Activated CD8-positive, alpha-beta T cell treated with anti-CD3 and anti-CD28 coated beads for 36 hours (primary cell): ENCODE results near the gene EVC2. TPM values are rescaled to one million over a fixed set of nuclear protein-coding genes. Genes with fewer than 3 reads are reported as not detected.

Experiments
- ATAC-seq: fragments of 200-7000 bp; cut with Tn5 transposase; one replicate; pipeline ENCODE4 v1.10.0; 2021; ENCODE audit warnings: mild to moderate bottlenecking, moderate library complexity
- CTCF ChIA-PET: fragments of 350-600 bp; sonication (Branson Sonifier 250); formaldehyde crosslinking; loops from one replicate; lab custom pipeline; 2021; ENCODE audit warnings: antibody characterized with exemption; lab: Charles Lee
- POLR2A ChIA-PET: fragments of 350-600 bp; sonication (Branson Sonifier 250); formaldehyde crosslinking; loops from one replicate; lab custom pipeline; 2021; ENCODE audit warnings: antibody characterized with exemption; lab: Charles Lee
- DNase-seq: peaks from one replicate; pipeline ENCODE4 v3.0.0-alpha.2; 2020
- H3K27ac Mint-ChIP-seq: one replicate; pipeline ENCODE4 v1.8.0; 2021; ENCODE audit warnings: mild to moderate bottlenecking, mixed read lengths
- H3K27me3 Mint-ChIP-seq: one replicate; pipeline ENCODE4 v1.8.0; 2021; ENCODE audit warnings: mixed read lengths
- H3K36me3 Mint-ChIP-seq: one replicate; pipeline ENCODE4 v1.8.0; 2021; ENCODE audit warnings: low read depth, mixed read lengths
- H3K4me1 Mint-ChIP-seq: one replicate; pipeline ENCODE4 v1.8.0; 2021; ENCODE audit warnings: low read depth, mixed read lengths
- H3K4me3 Mint-ChIP-seq: one replicate; pipeline ENCODE4 v1.8.0; 2021; ENCODE audit warnings: mild to moderate bottlenecking, moderate library complexity, mixed read lengths
- H3K9me3 Mint-ChIP-seq: one replicate; pipeline ENCODE4 v1.8.0; 2021; ENCODE audit warnings: mixed read lengths
- CTCF ChIP-seq: fragments of 200-600 bp; IDR thresholded peaks from one replicate; pipeline ENCODE4 v1.8.0; 2022; ENCODE audit warnings: antibody characterized with exemption, mild to moderate bottlenecking
- intact Hi-C: fragments of 100-400 bp; cut with micrococcal nuclease; formaldehyde crosslinking; loops from one replicate; pipeline ENCODE4 v1.10.0; 2022
- total RNA-seq, 2 experiments: library from RNA; stranded (reverse); gene quantifications; one replicate each; pipeline ENCODE4 v1.2.3, GENCODE V29; 2021

EVC2 gene
- total RNA-seq, 2 experiments from 2014 or later = 0.83 to 1.3 TPM

- no peak for TF ChIP-seq CTCF
- Mint-ChIP-seq H3K27me3 (no peaks in the 10 kb centered on the region), H3K4me1 (no peaks in the 10 kb centered on the region), H3K4me3 (no peak overlapping the region), H3K36me3 (no peaks in the 10 kb centered on the region), H3K9me3 (no peaks in the 10 kb centered on the region), H3K27ac (no peak overlapping the region)
- DNase-seq = no peak
- intact Hi-C loops = no loop called here
- CTCF ChIA-PET = no interaction called here
- POLR2A ChIA-PET = no interaction called here
- ATAC-seq = no peak
Measured at GRCh38 chr4:5686338-5686737, 22.0 kb downstream of the EVC2 start.

GRCh38 chr4:5685296-5685695, 23.1 kb downstream of the EVC2 start:
- no peaks in the 10 kb centered on the region for H3K4me1 Mint-ChIP-seq
- no peak overlapping the region for H3K4me3 Mint-ChIP-seq
- no peaks in the 10 kb centered on the region for H3K36me3 Mint-ChIP-seq
- H3K27ac Mint-ChIP-seq = no peak overlapping the region
- POLR2A ChIA-PET = no interaction called here
- no peak for TF ChIP-seq CTCF
- CTCF ChIA-PET = interaction anchor here (0.6 kb wide), 1 partner anchor 36 kb away, joined by 3 read pairs; no protein-coding TSS in a partner anchor
- no peaks in the 10 kb centered on the region for H3K9me3 Mint-ChIP-seq
- DNase-seq (no peak), ATAC-seq (no peak)
- H3K27me3 Mint-ChIP-seq = no peaks in the 10 kb centered on the region
- intact Hi-C loops = no loop called here

GRCh38 chr4:5683566-5683965, 24.8 kb downstream of the EVC2 start:
- Mint-ChIP-seq H3K4me1 (no peaks in the 10 kb centered on the region), H3K9me3 (no peaks in the 10 kb centered on the region), H3K4me3 (no peak overlapping the region), H3K27me3 (no peaks in the 10 kb centered on the region), H3K36me3 (no peaks in the 10 kb centered on the region), H3K27ac (no peak overlapping the region)
- POLR2A ChIA-PET = no interaction called here
- CTCF ChIA-PET = no interaction called here
- DNase-seq (no peak), ATAC-seq (no peak)
- intact Hi-C loops = no loop called here
- no peak for TF ChIP-seq CTCF

GRCh38 chr4:5678977-5679376, 29.4 kb downstream of the EVC2 start:
- Mint-ChIP-seq H3K27me3 (no peaks in the 10 kb centered on the region), H3K27ac (no peak overlapping the region), H3K36me3 (no peaks in the 10 kb centered on the region), H3K9me3 (no peaks in the 10 kb centered on the region), H3K4me1 (no peaks in the 10 kb centered on the region), H3K4me3 (no peak overlapping the region)
- ChIA-PET POLR2A (no interaction called here), CTCF (interaction anchor here (0.6 to 1.3 kb wide), 2 partner anchors 134 to 1284 kb away, joined by 3 to 5 read pairs; no protein-coding TSS in a partner anchor)
- ATAC-seq (no peak), DNase-seq (no peak)
- intact Hi-C loops = no loop called here
- no peak for TF ChIP-seq CTCF

GRCh38 chr4:5676763-5677162, 31.6 kb downstream of the EVC2 start:
- no peaks in the 10 kb centered on the region for H3K9me3 Mint-ChIP-seq
- intact Hi-C loops = no loop called here
- H3K4me1 Mint-ChIP-seq = no peaks in the 10 kb centered on the region
- POLR2A ChIA-PET = interaction anchor here (0.6 kb wide), 1 partner anchor 34 kb away, joined by 3 read pairs; no protein-coding TSS in a partner anchor
- no peak overlapping the region for H3K4me3 Mint-ChIP-seq
- no peaks in the 10 kb centered on the region for H3K27me3 Mint-ChIP-seq
- no peaks in the 10 kb centered on the region for H3K36me3 Mint-ChIP-seq
- CTCF ChIA-PET = no interaction called here
- DNase-seq = no peak
- no peak overlapping the region for H3K27ac Mint-ChIP-seq
- TF ChIP-seq CTCF = no peak
- ATAC-seq = no peak
